Measurements from ENCODE around the gene ITGA3.
A peak's percentile ranks its signal among the peaks of the same experiment; 100 is the strongest.

Gene ITGA3

DNA sequence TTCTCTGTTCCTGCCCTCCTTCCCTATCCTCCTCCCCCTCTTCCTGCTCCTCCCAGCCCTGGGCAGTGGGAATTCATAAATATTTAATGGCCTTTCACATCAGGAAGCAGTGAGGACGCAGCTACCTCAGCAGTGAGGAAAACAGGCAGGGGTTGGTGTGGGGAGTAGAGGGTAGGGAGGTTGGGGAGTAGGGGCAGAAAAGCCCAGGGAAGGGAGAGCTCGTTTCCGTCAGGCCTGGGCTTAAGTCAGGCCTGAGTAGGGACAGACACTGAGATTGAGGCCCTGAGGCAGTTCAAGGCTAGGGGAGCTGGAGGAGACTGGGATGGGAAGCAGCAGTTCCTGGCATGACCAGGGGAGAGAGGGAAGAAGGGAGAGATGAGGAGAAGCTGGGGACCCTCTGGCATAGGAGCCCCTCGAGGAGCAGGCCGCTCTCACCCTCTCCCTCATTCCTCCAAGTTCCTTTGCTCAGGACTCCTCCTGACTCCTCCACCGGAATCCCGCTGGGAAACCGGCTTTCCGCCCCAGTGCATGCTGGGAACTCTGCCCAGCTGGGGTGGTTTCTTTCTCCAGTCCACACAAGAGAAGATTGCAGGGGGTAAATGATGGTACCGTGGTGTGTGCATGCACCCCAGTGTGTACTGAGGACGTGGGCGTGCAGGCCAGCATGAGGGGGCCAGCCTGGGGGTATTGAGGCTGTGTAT is 67.9 kb downstream of the ITGA3 start:
- DNase-seq = peak in 6 of 56 donors; percentile 7 to 30 (median 20)

DNA sequence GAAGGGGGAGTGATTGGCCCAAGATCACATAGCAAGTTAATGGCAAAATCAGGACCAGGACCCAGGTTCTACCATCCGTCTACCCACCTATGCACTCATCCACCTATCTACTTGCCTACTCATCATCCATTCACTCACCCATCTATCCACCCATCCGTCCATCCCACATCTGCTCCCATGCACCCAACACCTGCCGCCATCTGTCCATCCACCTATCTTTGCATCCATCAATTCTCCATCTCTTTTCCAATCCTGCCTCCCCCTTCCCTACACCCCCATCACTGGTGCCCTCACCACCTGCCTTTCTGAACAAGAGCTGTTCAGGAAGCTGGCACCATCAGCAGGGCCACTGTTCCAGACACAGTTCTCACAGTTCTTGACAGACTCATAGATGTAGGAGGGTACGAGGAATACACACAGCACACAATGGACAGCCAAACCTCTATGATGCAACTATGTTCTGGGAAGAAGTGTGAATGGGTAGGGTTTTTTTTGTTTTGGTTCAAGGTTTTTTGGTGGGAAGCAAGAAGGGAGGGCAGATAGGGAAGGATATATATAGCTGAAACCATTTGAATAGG is 69.6 kb downstream of the ITGA3 start:
- DNase-seq = peak in 2 of 56 donors; percentile 18 to 31

DNA sequence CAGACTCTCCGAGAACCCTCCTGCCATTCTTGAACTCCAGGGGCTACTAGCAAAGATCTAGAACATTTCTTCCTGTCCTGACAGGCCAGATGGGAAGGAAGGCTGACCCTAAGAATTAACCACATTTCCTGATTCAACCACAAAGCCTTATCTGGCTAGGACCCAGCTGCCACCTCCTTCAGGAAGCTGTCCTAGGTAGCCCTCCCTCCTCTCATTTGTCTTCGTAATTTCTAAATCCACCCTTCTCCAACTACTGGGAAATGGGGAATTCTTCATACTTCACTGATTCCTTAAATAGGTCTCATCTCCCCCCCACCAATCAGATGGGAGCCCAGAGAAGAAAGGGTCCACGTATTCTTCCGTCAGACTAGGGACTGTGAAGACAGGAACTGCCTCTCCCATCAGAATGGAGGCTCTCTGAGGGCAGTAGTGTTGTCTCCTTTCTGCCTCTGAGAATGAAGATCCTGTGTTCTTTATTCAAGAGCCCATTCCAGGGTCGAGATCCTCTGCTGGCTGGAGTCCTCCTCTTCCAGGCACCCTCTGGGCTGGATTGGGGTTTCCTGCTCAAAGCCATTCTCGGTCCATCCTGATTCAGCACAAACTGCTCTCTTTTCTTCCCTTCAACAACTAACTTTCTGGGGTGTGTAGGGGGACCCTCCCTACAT is 71.9 kb downstream of the ITGA3 start:
- DNase-seq = no peak

DNA sequence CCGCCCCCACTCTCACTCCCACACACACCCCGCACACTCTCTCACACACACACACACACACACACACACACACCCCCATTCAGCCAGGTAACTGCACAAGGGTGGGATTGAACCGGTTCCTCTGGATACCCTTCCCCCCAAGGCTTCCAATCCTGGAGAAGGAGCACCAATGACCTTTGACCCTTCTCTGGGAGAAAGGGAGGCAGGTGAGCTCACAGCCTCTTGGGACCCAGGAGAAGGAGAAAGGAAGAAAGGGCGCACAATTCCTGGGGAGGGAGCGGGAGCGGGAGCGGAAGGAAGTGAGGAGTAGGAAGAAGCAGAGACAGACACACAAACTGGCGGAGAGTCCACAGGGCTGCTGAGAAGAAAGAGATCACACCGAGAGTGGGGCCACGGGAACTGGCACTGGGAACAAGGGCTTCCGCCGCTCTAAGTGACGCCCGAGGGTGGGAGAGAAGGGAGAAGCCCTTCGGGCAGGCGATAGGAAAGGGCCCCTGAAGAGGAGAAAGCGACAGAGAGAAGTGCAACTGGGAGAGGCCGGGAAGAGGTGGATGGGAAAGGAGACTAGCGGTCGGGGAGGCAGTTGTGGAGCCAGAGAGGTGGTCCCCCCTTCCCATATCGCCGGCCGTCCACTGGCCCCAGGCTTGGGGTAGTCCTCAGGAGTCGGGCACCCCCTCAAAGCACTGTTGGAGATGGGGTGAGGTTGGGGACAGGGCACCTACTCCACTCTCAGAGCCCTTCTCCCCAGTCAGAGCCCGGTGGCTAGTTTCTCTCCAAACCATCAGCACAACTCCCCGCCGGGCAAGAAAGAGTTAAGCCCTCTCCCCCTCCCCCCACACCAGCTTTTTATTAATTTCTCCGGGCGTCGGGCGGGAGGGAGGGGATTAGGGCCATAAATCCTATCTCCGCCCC is 72.8 kb downstream of the ITGA3 start:
- peak in 4 of 56 donors; percentile 13 to 53 (median 36) for DNase-seq

DNA sequence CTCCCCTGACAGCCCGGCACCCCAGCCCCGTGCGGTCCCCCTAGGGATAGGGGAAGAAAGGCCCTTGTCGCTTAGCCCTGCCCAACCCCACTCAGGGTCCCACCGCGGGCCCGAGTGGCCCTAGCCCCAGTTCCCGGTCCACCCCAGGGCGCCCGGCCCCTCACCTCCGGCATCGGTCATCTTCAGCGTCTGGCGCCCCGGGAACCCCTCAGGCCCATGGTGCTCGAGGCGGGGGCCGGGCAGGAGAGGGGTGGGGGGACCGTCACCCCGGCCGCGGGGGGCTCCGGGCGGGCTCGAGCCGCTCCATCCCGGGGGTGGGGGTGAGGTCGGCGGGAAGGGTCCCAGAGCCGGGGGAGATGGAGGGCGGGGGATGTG is 73.4 kb downstream of the ITGA3 start:
- peak in 1 of 56 donors; percentile 53 for DNase-seq

DNA sequence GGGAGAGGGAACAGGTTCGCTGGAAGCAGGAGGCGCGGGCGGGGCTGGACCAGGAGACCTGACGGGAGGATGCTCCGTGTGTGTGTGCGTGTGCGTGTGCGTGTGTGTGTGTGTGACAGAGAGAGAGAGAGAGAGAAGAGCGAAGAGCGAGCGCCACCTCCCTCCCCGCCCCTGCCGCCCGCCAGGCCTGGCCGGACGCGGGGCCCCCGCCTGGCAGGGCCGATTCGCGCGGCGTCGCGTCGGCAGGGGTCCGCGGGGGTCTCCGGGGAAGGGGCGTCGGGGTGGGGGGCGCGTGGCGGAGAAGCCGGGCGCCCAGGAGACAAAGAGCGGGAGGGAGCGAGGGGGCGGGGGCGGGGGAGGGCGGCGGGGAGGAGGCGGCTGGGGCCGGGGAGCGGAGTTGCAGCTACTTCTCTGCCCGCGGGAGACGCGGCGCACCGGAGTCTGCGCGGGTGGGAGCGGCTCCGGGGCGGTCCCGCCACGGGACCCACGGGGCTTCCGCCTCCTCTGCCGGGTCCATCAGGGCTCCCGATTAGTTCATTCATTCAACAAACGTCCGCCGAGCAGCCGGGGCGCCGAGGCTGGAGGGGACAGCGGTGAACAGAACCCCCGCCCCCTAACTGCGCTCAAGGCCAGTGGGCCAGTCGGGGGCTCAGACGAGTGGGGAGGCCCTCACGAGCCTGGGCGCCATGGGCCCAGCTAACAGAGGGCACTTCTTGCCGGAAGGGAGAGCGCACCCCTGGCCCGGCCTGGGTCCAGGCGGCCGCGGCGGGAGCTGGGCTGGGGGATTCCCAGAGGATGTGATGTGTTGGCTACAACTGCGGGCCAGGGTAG is 74.0 kb downstream of the ITGA3 start, which contains the start of gene SAMD14:
SAMD14 (minus strand) TSS at position 433 of the 831 bp plus-strand sequence. CDS start 5,201 bp downstream, outside the sequence.
- peak in 10 of 56 donors; percentile 20 to 54 (median 32) for DNase-seq

DNA sequence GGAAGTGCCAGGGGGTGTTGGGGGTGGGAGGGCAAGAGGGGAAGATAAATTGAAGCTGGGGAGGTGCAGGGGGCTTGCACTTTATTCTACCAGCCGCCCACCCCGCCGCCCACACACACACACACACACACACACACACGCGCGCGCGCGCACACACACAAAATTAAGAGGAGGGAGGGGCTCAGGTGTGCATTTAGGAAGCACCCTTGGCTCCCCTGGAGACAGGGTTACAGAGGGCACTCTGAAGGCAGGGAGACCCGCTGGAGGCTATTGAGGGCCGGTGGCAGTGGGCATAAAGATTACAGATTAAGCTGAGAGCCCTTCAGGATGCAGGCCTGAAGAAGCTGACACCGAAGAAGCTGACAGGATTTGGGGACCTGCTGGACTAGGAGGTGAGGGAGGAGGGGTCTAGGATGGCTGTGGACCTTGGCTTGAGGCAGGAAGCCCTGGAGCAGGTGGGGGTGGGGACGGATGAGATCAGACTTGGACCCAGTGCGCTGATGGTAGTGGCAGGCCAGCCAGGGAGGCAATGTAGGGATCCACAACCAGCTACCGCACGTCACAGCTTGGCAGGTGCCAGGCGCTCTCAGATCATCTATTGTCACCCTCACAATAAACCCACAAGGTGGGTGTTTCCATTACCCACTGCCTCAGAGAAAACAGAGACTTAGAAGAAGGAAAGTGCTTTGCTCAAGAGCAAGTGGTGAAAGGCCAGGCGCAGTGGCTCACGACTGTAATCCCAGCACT is 74.8 kb downstream of the ITGA3 start:
- DNase-seq = no peak

DNA sequence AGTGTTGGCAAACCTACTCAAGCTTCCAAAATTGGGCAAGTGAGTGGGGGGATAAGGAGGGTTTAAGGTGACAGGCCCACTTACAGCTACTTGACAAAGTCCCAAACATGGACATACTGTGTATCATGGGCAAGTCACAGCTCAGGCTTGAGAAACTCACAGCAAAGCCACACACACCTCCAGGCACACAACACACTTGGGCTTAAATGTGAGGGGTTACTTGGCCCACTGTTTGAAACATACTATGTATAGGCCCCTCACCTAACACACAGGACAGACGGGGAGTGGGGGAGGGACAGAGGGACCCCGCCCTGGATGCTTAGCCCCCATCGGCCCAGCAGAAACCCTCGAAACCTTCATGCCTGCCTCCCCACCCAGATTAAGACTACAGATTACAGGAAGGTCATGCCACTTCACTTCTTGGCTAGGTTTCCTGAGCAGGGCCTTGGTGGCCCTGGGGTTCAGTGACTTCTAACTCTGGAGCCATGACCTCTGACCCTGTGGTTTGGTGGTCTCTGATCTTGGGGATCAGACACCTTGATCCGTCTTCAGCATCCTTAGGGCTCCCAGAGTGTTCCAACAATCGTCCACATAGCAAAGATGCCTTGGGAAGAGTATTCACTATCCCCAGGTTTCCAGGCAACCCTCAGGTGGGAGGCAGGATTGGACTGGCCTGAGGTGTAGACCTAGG is 76.3 kb downstream of the ITGA3 start:
- no peak for DNase-seq

DNA sequence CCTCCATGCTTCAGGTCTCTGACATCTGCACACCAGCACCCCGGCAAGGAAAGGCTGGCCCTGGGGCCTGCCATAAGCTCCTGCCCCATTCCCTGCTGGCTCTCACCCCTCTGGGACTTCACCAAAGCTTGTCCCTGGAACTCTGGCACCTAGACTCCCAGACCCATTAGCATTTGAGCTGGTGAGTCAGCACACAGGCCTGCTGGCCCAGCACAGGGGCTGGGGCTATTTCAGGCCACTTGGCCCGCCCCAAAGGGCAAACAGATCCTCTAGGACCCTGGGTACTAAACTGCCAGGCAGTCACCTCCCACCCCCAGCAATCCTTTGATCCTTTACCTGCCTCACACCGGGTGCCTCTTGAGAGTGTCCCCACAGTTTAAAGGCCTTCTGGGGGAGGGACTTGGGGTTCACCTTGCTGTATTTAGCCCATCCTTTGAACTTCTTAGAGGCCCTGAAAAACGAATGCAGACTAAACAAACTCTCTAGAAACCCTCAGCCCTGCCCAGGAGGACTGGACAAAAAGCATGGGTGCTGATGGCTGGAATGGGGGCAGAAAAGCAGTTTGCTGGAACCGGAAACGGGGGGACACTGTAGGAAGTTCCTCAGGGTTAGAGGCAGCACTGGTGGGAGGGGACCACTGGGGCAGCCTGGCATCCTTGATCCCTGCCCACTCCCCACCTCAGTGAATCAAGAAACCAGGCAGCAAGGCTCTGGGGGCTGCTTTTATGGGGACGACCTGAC is 77.3 kb downstream of the ITGA3 start:
- DNase-seq = peak in 13 of 56 donors; percentile 12 to 66 (median 33)

DNA sequence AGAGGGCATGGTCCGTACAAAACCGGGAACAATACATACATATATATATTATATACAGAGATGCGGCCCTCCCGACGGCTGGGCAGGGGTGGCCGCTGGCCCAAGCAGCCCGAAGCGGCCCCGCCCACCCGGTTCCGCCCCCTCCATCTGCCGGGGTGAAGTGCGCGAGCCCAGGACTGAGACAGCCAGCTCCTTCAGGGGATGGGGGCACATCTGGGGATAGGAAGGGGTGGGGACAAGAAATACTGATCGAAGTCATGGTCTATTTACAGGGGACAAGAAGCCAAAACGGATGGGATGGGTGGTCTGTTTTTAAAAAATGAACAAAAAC is 77.8 kb downstream of the ITGA3 start:
- DNase-seq = no peak

DNA sequence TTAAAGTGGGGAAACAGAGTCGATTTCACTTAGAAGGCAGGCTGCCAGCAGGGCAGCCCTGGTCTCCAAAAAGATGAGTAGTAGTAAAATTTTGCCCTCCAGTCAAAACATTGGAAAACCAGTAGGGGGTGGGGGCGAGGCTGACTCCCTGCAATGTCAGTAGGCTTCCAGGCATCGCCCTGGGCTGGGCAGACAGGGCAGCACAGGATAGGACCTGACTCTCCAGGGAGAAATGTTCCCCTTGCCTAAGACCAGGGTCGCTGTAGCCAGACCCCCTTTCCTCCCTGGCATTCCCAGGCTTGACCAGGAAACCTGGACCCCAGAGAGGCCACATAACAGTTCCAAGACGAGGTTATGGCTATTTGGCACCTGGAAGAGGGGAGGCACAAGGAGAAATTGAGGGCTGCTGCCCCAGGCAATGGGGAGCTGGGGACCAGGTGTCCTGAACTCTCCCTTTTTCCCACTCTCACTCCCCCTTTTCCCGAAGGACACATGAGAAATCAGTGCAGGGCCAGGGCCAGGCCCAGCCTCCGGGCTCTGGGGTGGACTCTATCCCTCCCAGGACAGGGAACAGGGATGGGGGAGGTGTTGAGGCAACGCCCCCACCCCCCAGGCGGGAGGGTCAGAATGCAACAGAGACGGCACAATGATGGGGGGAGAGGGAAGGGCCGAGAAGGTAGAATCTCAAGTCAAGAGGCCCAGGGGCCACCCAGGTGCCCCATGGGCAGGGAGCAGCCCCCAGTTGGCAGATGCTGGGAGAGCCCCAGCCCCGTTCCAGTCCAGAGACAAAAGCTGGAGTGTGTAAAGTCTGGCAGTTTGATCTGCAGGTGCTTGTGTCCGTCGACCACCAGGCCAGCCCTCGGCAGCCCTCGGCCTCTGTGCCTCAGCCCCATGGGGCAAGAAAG is 78.5 kb downstream of the ITGA3 start:
- DNase-seq = no peak

DNA sequence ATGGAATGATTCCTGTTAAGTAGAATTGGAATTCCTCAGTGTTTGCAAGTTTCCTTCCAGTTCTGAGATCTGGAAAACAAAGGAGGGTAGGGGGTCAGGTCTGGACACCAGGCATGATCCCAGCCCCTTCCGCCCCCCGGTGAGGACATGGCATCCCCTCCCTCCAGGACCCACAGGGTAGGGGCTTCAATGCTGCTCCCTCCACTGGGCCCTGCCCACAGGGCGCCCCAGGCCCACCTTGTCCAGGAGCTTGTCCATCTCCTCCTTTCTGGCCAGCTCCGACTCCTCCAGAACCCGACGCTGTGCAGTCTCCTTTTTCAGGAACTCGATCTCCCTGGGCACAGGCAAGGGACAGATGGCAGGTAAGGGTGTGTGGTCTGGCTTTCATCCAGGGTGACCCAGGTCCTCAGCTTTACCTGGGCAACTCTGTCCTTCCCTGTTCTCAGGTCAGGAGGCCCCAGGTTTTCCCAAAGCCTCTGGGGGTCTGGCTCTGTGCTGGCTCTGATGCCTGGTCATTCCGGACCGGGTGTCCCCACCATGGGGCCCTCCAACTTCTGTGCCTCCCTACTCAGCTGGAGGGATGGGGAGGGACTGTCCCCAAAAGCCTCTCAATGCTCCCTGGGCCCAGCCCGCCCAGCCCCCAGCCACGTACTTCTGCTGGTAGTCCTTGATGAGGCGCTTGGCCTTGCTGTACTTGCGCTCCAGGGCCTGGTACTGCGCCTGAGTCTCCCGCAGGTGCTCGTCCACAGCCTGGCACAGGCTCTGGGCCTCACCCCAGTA is 79.6 kb downstream of the ITGA3 start:
- no peak for DNase-seq

DNA sequence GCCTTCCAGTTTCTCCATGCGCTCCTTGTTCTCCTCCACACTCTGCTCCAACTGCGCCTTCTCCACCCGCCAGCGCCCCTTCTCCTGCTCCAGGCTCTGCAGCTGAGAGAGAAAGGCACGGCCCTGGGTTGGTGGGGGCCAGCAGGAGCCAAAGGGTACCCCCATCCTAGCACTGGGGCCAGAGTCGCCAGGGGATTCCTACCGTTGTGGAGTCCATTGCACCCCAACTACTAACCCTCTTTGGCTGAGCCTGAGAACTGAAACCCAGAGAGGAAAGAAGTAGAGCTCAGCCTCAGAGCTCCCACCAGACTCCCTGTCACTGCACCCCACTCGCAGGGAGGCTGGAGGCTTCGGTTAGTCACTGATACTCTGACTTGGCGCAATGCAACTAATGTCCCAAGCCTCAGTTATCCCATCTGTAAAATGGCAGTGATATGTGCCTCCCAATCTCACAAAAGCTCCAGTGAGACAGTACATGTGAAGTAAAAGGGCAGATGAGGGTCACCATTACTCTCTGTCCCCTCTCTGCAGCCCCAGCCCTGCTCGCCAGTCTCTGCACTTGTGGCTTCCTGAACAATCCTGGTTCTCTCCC is 80.3 kb downstream of the ITGA3 start:
- DNase-seq = no peak

DNA sequence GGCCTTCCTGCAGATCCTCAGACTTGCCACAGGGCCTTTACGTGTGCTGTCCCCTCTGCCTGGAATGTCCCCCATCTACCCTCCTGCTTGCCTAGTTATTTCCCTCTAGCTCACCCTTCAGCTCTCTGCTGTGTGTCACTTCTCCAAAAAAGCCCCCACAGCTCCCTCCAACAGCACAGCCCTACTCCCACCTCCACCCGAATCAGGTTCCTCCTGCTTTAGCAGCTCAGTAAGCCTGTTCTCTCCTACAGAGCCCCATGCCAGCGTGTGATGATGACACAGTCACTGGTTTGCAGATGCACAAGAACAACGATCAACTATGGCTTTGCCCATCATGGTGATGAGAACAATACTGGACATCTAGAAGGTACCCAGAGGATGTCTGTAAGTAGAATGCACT is 81.1 kb downstream of the ITGA3 start:
- DNase-seq = peak in 4 of 56 donors; percentile 16 to 43 (median 24)

DNA sequence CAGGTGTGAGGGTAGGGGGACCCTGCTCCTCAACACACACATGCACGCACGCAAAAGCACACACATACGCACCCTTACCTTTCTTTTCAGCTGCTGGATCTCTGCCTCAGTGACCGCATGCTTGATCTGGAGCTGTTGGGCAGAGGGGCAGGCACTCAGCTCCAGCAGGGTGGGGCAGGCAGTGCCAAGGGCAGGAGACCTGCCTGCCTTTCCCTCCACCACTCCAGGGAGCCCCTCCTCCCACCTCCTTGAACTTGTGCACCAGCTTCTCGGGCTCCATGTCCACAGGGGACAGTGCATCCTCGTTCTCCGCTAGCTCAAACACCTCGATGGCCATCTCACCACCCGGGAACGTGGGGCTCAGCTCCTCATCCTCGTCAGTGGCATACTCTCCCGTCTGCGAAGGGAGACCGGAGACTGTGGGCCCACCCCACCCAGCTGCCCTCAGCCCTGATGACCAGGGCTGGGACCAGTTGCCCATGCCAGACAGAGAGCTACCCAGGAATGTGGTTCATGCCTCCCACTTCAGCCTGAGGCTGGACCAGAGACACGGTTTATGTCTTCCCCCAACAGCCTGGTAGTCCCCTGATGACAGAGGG is 83.4 kb downstream of the ITGA3 start:
- no peak for DNase-seq

Measured in amygdala (tissue), 56 donors.